T-helper 22 cell (primary cell): ENCODE data around the gene C17orf67.
A peak's percentile ranks its signal among the peaks of the same experiment; 100 is the strongest.

Source experiments
- DNase-seq: peaks from one replicate; pipeline ENCODE4 v3.0.0-alpha.2; 2020; ENCODE audit warnings: low read depth

C17orf67 gene

GRCh38 chr17:56833809-56834379 lies at the start of gene C17orf67, which contains the start of gene DGKE:
Gene C17orf67, minus strand, starts transcription at chr17:56833920. Its CDS starts 18,110 bp downstream, at chr17:56815810.
Gene DGKE, plus strand, starts transcription at chr17:56834151. Its CDS starts 645 bp downstream, at chr17:56834796.
- peak; percentile 97 for DNase-seq

- DNase-seq, result no peak
These were observed 48.1 kb upstream of the C17orf67 start for GRCh38 chr17:56881685-56882295.

DNA sequence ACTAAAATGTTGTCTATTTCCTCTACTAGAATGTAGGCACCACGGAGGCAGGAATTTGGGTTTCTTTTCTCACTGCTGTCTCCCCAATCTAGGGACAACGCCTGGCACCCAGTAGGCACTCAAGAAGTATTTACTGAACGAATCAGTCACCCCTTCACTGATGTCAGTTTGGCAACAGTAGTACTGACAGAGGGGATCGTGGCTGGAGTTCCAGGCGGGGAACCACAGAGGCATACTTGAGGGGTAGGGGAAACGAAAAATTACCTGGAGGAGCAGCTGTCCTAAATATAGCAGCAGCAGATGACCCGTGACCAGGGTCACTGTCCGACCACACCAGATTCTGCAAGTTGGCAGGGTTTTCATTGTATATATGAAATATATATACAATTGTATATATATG lies 46.9 kb upstream of the C17orf67 start:
- no peak for DNase-seq

- DNase-seq, result no peak
These were observed 46.4 kb upstream of the C17orf67 start for GRCh38 chr17:56880133-56880532.

DNA sequence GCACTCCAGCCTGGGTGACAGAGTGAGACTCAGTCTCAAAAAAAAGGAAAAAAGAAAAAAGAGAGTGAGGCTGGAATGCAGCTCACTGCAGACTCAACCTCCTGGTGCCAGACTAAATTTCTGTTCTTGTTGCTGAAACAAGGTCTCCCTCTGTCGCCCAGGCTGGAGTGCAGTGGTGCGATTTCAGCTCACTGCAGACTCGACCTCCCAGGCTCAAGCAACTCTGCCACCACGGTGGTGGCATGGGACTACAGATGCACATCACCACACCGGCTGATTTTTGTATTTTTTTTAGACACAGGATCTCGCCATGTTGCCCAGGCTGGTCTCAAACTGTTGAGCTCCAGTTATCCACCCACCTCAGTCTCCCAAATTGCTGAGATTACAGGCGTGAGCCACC lies 45.6 kb upstream of the C17orf67 start:
- no peak for DNase-seq

DNA sequence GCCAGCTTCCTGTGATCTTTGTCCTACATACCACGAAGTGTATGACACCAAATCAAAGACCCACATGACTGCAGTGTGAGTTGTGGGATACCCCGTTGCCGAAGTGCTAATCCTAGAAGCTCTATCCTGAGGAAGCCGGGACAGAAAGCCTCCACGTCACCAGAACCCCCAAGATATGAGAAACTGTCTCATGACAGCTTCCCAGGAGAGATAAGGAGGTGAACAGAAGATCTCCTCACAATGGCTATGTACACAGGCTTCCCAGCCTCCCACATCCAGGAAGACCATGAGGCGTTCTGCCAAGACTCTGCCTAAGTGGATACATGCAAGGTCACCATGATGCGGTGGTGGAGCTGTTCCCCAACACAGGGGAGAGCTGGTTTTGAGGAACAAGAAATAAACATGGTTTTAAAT lies 43.1 kb upstream of the C17orf67 start:
- DNase-seq, result no peak

GRCh38 chr17:56870081-56870651 lies 36.4 kb upstream of the C17orf67 start:
- no peak for DNase-seq

DNA sequence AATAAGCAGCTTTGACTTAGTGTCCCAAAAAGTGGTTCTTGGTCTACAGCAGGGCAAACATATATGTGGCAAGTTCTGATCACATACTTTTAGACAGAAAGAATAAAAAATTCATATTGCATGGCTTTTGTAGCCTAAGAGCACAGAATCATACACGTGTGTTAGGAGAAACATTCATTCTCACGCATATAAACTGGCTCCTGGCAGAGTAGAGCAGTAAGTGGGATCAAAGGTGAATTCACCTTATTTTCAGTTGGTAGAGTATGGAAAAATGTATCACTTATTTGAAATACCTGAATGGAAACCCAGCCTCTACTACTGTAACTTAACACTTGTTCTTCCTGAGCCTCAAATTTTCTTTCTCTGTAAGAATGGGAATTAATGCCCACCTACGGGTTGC lies 35.0 kb upstream of the C17orf67 start:
- no peak for DNase-seq

DNA sequence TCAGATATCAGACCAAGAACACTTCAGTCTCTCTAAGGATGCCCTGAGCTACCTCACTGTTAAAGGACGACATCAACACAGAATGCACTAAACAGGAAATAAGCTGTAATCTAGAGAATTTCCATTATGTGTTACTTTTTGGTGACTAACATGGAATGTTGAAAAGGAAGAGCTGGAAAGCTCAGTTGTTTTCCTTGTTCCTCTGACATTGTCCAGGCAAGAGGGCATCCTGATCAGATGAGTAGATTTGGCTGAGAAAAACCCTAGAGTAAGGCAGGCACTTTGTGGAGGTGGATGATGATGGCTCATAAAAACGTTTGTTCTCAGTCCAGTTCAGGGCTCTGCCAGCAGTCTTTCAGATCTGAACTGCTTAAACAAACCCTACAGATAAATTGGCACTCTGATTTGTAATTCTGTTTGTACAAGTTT lies 34.2 kb upstream of the C17orf67 start:
- no peak for DNase-seq

DNA sequence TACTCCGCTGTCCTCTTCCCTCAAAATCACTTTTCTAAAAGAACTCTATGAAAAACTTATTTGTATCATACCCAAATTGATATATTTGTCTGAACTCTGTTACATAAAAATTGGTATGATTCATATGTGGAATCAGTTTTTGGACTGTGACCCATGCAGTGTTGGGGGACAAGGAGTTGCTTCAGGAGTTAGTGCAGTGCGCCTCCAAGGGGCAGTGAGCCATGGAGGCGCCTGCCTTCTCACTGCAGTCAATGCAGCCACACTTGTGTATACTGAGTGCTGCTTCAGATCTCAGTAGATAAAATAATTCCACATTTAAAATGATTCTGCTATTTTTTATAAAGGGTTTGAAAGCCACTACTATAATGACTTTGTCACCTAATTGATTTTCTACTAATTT lies 32.8 kb upstream of the C17orf67 start:
- DNase-seq, result no peak

- no peak for DNase-seq
These were observed 32.4 kb upstream of the C17orf67 start for GRCh38 chr17:56866076-56866475.

DNA sequence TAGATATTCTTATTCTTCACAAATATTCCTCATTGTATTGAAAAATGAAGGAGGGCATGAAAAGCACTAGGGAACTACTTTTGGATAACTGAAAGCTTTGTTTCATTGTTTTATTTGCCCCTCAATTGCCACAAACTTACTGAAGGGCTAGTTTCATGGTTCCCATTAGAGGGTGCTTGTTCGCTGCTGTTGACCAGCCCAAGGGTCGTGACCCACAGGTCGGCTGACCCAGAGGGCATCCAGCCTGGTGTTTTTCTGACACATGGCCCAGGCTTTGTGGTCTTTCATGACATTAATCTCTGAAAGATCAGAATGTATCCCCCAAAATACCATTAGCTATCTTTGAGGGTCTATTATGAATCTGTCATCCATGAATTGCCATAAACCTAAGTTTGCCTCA lies 30.3 kb upstream of the C17orf67 start:
- DNase-seq, result no peak

GRCh38 chr17:56861899-56862298 lies 28.2 kb upstream of the C17orf67 start:
- no peak for DNase-seq

GRCh38 chr17:56851008-56851407 lies 17.3 kb upstream of the C17orf67 start:
- no peak for DNase-seq

DNA sequence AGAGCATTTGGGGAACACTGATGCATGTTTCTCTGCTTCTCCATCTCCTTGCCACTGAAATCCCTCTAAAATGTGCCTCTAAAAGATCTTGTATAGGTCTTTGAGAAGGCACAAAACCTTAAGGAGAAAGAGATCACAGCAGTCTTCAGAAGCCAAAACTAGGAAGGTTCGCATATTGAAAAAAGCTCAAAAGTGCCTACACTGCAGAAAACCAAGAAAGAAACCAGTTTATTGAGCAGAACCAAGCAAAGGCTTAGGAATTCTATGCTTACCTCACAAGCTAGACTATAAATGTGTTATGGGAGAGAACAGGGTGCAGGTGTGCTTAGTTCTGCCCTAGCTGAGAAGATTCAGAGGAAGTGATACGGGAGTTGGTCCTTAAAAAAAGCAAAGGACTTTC lies 16.9 kb upstream of the C17orf67 start:
- no peak for DNase-seq

GRCh38 chr17:56849131-56849530 lies 15.4 kb upstream of the C17orf67 start:
- DNase-seq, result no peak

- DNase-seq, result no peak
These were observed 13.4 kb upstream of the C17orf67 start for GRCh38 chr17:56847106-56847505.

- no peak for DNase-seq
These were observed 12.2 kb upstream of the C17orf67 start for GRCh38 chr17:56845934-56846333.

GRCh38 chr17:56842577-56842976 lies 8.9 kb upstream of the C17orf67 start:
- no peak for DNase-seq

- no peak for DNase-seq
These were observed 5.0 kb upstream of the C17orf67 start for GRCh38 chr17:56838687-56839086.

DNA sequence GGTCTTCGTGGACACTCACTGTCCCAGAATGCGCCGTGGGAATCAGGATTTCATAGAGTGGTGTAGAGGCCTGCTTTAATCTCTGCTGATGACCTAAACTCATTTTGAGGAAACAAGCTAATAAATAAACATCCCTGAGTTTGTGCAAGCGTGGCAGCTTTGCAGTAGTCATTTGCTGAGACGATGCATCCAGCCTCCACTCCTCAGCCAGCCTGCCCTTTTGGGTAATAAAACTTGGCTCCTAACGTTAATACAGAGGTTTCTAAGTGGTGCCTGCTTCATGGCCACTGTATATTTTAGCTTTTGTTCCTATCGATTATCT lies 1.5 kb upstream of the C17orf67 start:
- DNase-seq, result no peak

DNA sequence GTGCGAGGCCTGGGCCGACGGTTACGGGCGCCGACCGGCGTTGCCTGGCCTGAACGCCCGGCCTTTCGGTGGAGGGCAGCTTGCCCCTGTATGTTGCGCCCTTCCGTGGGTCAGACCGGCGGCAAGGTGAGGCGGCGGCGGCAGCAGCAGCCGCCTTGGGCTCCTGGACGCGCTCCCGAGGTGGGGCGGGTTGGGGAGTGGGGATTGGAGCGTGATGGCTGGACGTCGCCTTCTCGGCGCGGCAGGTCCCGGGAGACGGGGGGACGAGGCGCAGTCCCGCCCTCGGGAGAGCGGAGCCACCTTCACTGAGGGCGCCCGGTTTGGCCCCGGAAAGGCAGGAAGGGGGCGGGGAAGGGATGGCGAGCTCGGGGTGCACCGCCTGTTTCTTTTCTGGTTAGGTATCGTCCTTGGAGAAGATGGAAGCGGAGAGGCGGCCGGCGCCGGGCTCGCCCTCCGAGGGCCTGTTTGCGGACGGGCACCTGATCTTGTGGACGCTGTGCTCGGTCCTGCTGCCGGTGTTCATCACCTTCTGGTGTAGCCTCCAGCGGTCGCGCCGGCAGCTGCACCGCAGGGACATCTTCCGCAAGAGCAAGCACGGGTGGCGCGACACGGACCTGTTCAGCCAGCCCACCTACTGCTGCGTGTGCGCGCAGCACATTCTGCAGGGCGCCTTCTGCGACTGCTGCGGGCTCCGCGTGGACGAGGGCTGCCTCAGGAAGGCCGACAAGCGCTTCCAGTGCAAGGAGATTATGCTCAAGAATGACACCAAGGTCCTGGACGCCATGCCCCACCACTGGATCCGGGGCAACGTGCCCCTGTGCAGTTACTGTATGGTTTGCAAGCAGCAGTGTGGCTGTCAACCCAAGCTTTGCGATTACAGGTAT lies 902 bp upstream of the C17orf67 start:
- peak; percentile 59 for DNase-seq
